GM12878 (cell line): Measurements from ENCODE around the gene LRFN2. TPM values are rescaled to one million over a fixed set of nuclear protein-coding genes. Genes with fewer than 3 reads are reported as not detected.

Experiments
- ATAC-seq: fragments of 200-7000 bp; cut with Tn5 transposase; 3 replicates; pipeline ENCODE4 v1.9.1; 2020; ENCODE audit warnings: mild to moderate bottlenecking, moderate library complexity
- BruUV-seq: library from RNA; stranded (reverse); fragments of 400-500 nt; replicated peaks from 2 replicates; lab custom pipeline; 2021; lab: Mats Ljungman, UMichigan
- CTCF ChIA-PET: fragments of 300-600 bp; sonication (Branson Sonifier 250); formaldehyde crosslinking; extraction: SDS; loops from one replicate; lab custom pipeline; 2021; ENCODE audit warnings: inconsistent platforms; lab: Yijun Ruan, JAX
- POLR2A ChIA-PET: fragments of 350-600 bp; formaldehyde crosslinking; extraction: SDS; loops from one replicate; lab custom pipeline; 2021; ENCODE audit warnings: inconsistent platforms; lab: Charles Lee
- RAD21 ChIA-PET: fragments of 300-600 bp; sonication (Branson Sonifier 250); formaldehyde crosslinking; loops from one replicate; lab custom pipeline; 2023; ENCODE audit warnings: antibody characterized with exemption; ENCODE audit not compliant: unreplicated experiment; lab: Charles Lee
- SMC1A ChIA-PET: fragments of 300-600 bp; sonication (Branson Sonifier 250); formaldehyde crosslinking; loops from one replicate; lab custom pipeline; 2023; ENCODE audit not compliant: unreplicated experiment, uncharacterized antibody; lab: Charles Lee
- DNase-seq: peaks from one replicate; pipeline ENCODE4 v3.0.0-alpha.2; 2011; ENCODE audit warnings: low read depth, low spot score
- FAIRE-seq: peaks from 3 replicates; lab custom pipeline; 2011; peaks lifted over from hg19 to GRCh38; lab: Jason Lieb, UNC
- H2AFZ ChIP-seq: 2 replicates; pipeline ENCODE4 v1.6.0; 2011; ENCODE audit warnings: low read depth, low read length, control low read depth; ENCODE audit not compliant: control insufficient read depth
- H3K27ac ChIP-seq: 2 replicates; pipeline ENCODE4 v1.5.1; 2011; ENCODE audit warnings: control low read depth; ENCODE audit not compliant: control insufficient read depth, insufficient read depth
- H3K27me3 ChIP-seq, 2 experiments: replicated peaks in 1 of 2; 2 replicates each; pipeline versions ENCODE4 v1.6.0 to v1.6.1; 2011; ENCODE audit warnings: low read length in 1 of 2; ENCODE audit not compliant: control insufficient read depth in 2 of 2, insufficient read depth in 2 of 2
- H3K36me3 ChIP-seq, 2 experiments: 2 replicates each; pipeline ENCODE4 v1.5.1; 2011; ENCODE audit warnings: low read length in 1 of 2; ENCODE audit not compliant: control insufficient read depth in 2 of 2, insufficient read depth in 2 of 2
- H3K4me1 ChIP-seq: 2 replicates; pipeline ENCODE4 v1.6.1; 2011; ENCODE audit warnings: mild to moderate bottlenecking, low read length, moderate library complexity, mixed read lengths; ENCODE audit not compliant: control insufficient read depth, insufficient read depth
- H3K4me2 ChIP-seq: 2 replicates; pipeline ENCODE4 v1.6.0; 2011; ENCODE audit warnings: control low read depth; ENCODE audit not compliant: control insufficient read depth, insufficient read depth
- H3K4me3 ChIP-seq: fragments of 200-600 bp; sonication (generic); 2 replicates; pipeline ENCODE4 v1.5.1; 2016
- H3K79me2 ChIP-seq: 2 replicates; pipeline ENCODE4 v1.6.0; 2011; ENCODE audit warnings: low read length; ENCODE audit not compliant: control insufficient read depth, insufficient read depth
- H3K9ac ChIP-seq: 2 replicates; pipeline ENCODE4 v1.8.0; 2011; ENCODE audit warnings: low read length, control low read depth, mixed read lengths; ENCODE audit not compliant: control insufficient read depth, insufficient read depth
- H3K9me3 ChIP-seq: replicated peaks from 3 replicates; pipeline ENCODE4 v1.5.1; 2011; ENCODE audit warnings: mild to moderate bottlenecking, low read length; ENCODE audit not compliant: control insufficient read depth, insufficient read depth
- H4K20me1 ChIP-seq: 2 replicates; pipeline ENCODE4 v1.6.0; 2011; ENCODE audit not compliant: control insufficient read depth, insufficient read depth
- CHD4 ChIP-seq: fragments of 200-600 bp; sonication (generic); IDR thresholded peaks from 2 replicates; pipeline ENCODE4 v1.6.1; 2016; ENCODE audit warnings: mild to moderate bottlenecking
- CREB1 ChIP-seq: IDR thresholded peaks from 2 replicates; pipeline ENCODE4 v1.6.1; 2012; ENCODE audit warnings: low read depth, mild to moderate bottlenecking, inconsistent platforms
- DPF2 ChIP-seq: fragments of 450-650 bp; IDR thresholded peaks from 2 replicates; pipeline ENCODE4 v1.6.1; 2017; ENCODE audit warnings: mild to moderate bottlenecking
- MEF2B ChIP-seq: fragments of 450-650 bp; IDR thresholded peaks from 2 replicates; pipeline ENCODE4 v1.6.1; 2018; ENCODE audit warnings: mild to moderate bottlenecking, moderate library complexity; ENCODE audit not compliant: partially characterized antibody, poor library complexity, severe bottlenecking
- POLR2AphosphoS2 ChIP-seq: IDR thresholded peaks from 2 replicates; pipeline ENCODE4 v1.6.1; 2011; ENCODE audit warnings: low read depth, mild to moderate bottlenecking, low read length, improper control_type of control experiment, moderate library complexity
- ZSCAN29 ChIP-seq: fragments of 450-650 bp; IDR thresholded peaks from 2 replicates; pipeline ENCODE4 v1.6.1; 2017; ENCODE audit warnings: mild to moderate bottlenecking, moderate library complexity
- WGBS: methylation state at CpG from one replicate; pipeline ENCODE4 v1.1.6; 2016; ENCODE audit warnings: low lambda C conversion rate; ENCODE audit not compliant: insufficient replicate concordance, insufficient coverage; ENCODE audit errors: missing lambda C conversion rate; 5-methylcytosine and 5-hydroxymethylcytosine counted together
- in situ Hi-C: fragments of 300-500 bp; cut with MboI; formaldehyde crosslinking; loops from 9 replicates; pipeline ENCODE4 v1.14.3; 2018; ENCODE audit warnings: mixed read lengths
- intact Hi-C: fragments of 100-400 bp; cut with micrococcal nuclease; formaldehyde crosslinking; loops from one replicate; pipeline ENCODE4 v1.14.2; 2022; ENCODE audit not compliant: unreplicated experiment
- polyA plus RNA-seq, 11 experiments: library from polyadenylated mRNA; depleted of rRNA in 4 of 11; unstranded in 6 of 11; stranded (reverse) in 5 of 11; fragments of >200 nt; fragmentation: Nextera tagmentation in 4 of 11; fragmentation: Illumina TruSeq in 1 of 11; extraction: Ambion mirVana in 4 of 11; extraction: Trizol in 1 of 11; gene quantifications; 1 replicate in 1 of 11; 2 replicates in 10 of 11; pipeline versions ENCODE4 v1.2.1 to v1.2.3, GENCODE V29; 2011 to 2016; ENCODE audit warnings: inconsistent platforms in 2 of 11, missing spikeins in 2 of 11, low read depth in 1 of 11
- total RNA-seq, 4 experiments: library from RNA; depleted of rRNA in 3 of 4; stranded (reverse); fragments of >200 nt in 3 of 4; fragmentation: Illumina TruSeq in 1 of 4; extraction: Trizol in 1 of 4; gene quantifications; 2 replicates each; pipeline versions ENCODE4 v1.2.1 to v1.2.3, GENCODE V29; 2013 to 2021
- TF ChIP-seq, protein P1 (sequence below): fragments of 450-650 bp; IDR thresholded peaks from 2 replicates; pipeline ENCODE4 v1.6.1; 2017; ENCODE audit warnings: mild to moderate bottlenecking
- TF ChIP-seq, protein P2 (sequence below): fragments of 450-650 bp; IDR thresholded peaks from 2 replicates; pipeline ENCODE4 v1.6.1; 2017; ENCODE audit warnings: mild to moderate bottlenecking, low read depth, inconsistent platforms; ENCODE audit not compliant: poor library complexity, severe bottlenecking
- TF ChIP-seq, protein P3 (sequence below): IDR thresholded peaks from 2 replicates; pipeline ENCODE4 v1.6.1; 2011; ENCODE audit warnings: low read depth, mild to moderate bottlenecking, low read length, moderate library complexity, borderline replicate concordance; ENCODE audit errors: extremely low read depth

LRFN2 gene
- total and polyA plus RNA-seq, 10 of the 15 experiments (the other 5 are each of a cell fraction or from before 2014, with no cell fraction given), result not detected

DNA sequence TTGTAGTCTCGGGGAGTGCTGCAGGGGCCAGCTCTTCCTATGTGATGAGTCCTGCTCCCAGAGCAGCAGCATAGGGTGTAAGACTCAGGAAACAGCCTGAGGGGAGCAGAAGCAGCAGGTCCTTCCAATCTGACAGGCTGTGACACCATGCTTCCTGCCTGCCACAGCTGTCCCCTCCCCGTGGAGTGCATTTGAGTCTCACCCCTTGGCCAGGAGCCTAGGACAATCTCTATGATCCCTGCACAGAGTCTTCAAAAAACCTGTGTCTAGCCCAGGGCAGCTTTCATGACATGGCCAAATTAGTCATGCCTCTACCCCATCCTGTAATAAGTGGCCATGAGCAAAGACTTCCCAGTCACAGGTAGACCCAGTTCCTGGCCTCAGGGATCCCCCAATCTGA is 23.1 kb upstream of the LRFN2 start:
- H3K4me3 ChIP-seq, result no peak overlapping the region
- H3K4me1 ChIP-seq, result no peaks in the 10 kb centered on the region
- no peaks in the 10 kb centered on the region for H4K20me1 ChIP-seq
- WGBS, result 0% methylated on average over 2 of the region's 2 CpGs
- no peak for FAIRE-seq
- in situ Hi-C loops (no loop called here), intact Hi-C loops (no loop called here)
- CTCF ChIA-PET, result interaction anchor here (0.7 kb wide), 1 partner anchor 15 kb away, joined by 3 read pairs; no protein-coding TSS in a partner anchor
- SMC1A ChIA-PET, result no interaction called here
- POLR2A ChIA-PET, result no interaction called here
- H3K27ac ChIP-seq, result no peak overlapping the region
- no peak for TF ChIP-seq CHD4
- ATAC-seq, result no peak
- H3K79me2 ChIP-seq, result no peaks in the 10 kb centered on the region
- no peaks in the 10 kb centered on the region for H3K36me3 ChIP-seq
- no peak for DNase-seq
- no peak overlapping the region for H3K9ac ChIP-seq
- H3K27me3 ChIP-seq, result peaks cover 0 to 3% of the 10 kb centered on the region in 2 experiments; a peak in 2 of 4 replicates
- RAD21 ChIA-PET, result no interaction called here
- H3K9me3 ChIP-seq, result no peaks in the 10 kb centered on the region
- no peak overlapping the region for H2AFZ ChIP-seq
- H3K4me2 ChIP-seq, result no peak overlapping the region
- no TSS peak for BruUV-seq

DNA sequence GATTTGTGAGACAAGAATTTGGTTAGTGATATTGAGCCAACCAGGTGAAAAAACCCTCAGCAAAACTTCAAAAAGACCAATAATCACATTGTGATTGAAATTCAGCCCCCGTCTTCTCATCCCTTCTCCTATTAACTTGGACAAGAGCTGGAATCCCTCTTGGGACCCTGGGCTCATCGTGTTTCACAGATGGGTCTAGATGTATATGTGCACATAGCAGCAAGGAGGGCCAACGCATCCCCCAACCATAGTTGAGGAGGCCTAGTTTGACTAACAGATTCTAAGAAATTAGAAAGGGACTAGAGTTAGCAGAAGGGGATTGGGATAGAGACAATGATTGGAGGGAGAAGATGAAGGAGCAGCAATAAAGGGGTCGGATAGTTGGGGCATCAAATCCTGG is 19.8 kb upstream of the LRFN2 start:
- H3K9me3 ChIP-seq, result no peaks in the 10 kb centered on the region
- RAD21 ChIA-PET, result no interaction called here
- H3K27ac ChIP-seq, result no peak overlapping the region
- no peaks in the 10 kb centered on the region for H3K79me2 ChIP-seq
- no peaks in the 10 kb centered on the region for H4K20me1 ChIP-seq
- no peak for FAIRE-seq
- in situ Hi-C loops, result no loop called here
- no peak overlapping the region for H2AFZ ChIP-seq
- no peak overlapping the region for H3K4me3 ChIP-seq
- H3K27me3 ChIP-seq, result peaks cover under 1 to 2% of the 10 kb centered on the region in 2 experiments; a peak in 1 of 4 replicates
- BruUV-seq, result no TSS peak
- WGBS, result 1% methylated on average over 4 of the region's 4 CpGs
- TF ChIP-seq, protein P1, sequence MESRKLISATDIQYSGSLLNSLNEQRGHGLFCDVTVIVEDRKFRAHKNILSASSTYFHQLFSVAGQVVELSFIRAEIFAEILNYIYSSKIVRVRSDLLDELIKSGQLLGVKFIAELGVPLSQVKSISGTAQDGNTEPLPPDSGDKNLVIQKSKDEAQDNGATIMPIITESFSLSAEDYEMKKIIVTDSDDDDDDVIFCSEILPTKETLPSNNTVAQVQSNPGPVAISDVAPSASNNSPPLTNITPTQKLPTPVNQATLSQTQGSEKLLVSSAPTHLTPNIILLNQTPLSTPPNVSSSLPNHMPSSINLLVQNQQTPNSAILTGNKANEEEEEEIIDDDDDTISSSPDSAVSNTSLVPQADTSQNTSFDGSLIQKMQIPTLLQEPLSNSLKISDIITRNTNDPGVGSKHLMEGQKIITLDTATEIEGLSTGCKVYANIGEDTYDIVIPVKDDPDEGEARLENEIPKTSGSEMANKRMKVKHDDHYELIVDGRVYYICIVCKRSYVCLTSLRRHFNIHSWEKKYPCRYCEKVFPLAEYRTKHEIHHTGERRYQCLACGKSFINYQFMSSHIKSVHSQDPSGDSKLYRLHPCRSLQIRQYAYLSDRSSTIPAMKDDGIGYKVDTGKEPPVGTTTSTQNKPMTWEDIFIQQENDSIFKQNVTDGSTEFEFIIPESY, result no peak
- TF ChIP-seq CREB1, result no peak
- no peak for TF ChIP-seq DPF2
- TF ChIP-seq POLR2AphosphoS2, result no peak
- TF ChIP-seq MEF2B, result no peak
- no peak for TF ChIP-seq ZSCAN29
- TF ChIP-seq, protein P2, sequence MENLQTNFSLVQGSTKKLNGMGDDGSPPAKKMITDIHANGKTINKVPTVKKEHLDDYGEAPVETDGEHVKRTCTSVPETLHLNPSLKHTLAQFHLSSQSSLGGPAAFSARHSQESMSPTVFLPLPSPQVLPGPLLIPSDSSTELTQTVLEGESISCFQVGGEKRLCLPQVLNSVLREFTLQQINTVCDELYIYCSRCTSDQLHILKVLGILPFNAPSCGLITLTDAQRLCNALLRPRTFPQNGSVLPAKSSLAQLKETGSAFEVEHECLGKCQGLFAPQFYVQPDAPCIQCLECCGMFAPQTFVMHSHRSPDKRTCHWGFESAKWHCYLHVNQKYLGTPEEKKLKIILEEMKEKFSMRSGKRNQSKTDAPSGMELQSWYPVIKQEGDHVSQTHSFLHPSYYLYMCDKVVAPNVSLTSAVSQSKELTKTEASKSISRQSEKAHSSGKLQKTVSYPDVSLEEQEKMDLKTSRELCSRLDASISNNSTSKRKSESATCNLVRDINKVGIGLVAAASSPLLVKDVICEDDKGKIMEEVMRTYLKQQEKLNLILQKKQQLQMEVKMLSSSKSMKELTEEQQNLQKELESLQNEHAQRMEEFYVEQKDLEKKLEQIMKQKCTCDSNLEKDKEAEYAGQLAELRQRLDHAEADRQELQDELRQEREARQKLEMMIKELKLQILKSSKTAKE, result no peak
- TF ChIP-seq, protein P3, sequence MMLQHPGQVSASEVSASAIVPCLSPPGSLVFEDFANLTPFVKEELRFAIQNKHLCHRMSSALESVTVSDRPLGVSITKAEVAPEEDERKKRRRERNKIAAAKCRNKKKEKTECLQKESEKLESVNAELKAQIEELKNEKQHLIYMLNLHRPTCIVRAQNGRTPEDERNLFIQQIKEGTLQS, result no peak
- SMC1A ChIA-PET, result interaction anchor here (1.6 kb wide), 1 partner anchor 37 kb away, joined by 4 read pairs; no protein-coding TSS in a partner anchor
- no peak overlapping the region for H3K9ac ChIP-seq
- no peak for ATAC-seq
- no peak overlapping the region for H3K4me2 ChIP-seq
- CTCF ChIA-PET, result interaction anchor here (1.1 kb wide), 1 partner anchor 15 kb away, joined by 3 read pairs; no protein-coding TSS in a partner anchor
- no peaks in the 10 kb centered on the region for H3K36me3 ChIP-seq
- no peak for DNase-seq
- intact Hi-C loops, result no loop called here
- POLR2A ChIA-PET, result no interaction called here
- H3K4me1 ChIP-seq, result no peaks in the 10 kb centered on the region
